PFSK-1 (cell line): ENCODE results near the gene PRKD1.

ENCODE experiments used
- POLR2AphosphoS5 ChIP-seq: IDR thresholded peaks from 2 replicates; pipeline ENCODE4 v1.6.1; 2012; ENCODE audit warnings: low read depth, mild to moderate bottlenecking, control low read depth, low read length, moderate library complexity
- REST ChIP-seq, 2 experiments: IDR thresholded peaks; 2 replicates each; pipeline versions ENCODE4 v1.6.1 to v1.8.0; 2011 to 2012; ENCODE audit warnings: low read depth in 2 of 2, low read length in 2 of 2, control low read depth in 1 of 2, inconsistent platforms in 1 of 2, mild to moderate bottlenecking in 1 of 2, moderate library complexity in 1 of 2; ENCODE audit not compliant: insufficient read depth in 1 of 2

- TF ChIP-seq POLR2AphosphoS5 (no peak), REST (IDR thresholded peaks at IDR 0.05; ENCODE audit: insufficient read depth in 1 of 2, low read depth in 2 of 2, low read length in 2 of 2) (no peak)
Measured at GRCh38 chr14:29926701-29927375, 809 bp downstream of the PRKD1 start.
